DMS79 treated with DMSO at 0.1 percent for 48 hours (cell line): ENCODE results near the gene RYK.

Source experiments
- DNase-seq: peaks from one replicate; lab custom pipeline; 2025; lab: John Stamatoyannopoulos, UW

The RYK gene

DNA sequence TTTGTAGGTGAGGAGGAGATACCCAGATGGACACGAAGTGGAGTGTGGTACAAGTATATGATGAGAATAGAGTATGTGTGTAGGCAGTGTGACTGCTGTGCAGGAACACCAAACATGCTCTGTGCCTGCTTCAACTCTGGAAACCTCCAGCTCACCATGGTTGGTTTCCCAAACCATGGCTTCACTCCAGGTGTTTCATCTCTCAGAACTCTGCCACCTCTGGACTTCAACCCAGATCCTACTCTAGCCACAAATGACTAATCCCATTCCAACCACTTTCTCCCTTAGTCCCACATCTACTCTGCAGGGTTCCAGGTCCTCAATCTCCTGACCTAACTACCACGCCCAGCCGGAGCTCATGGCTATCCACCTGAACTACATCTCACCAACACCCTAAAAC lies 102.1 kb downstream of the RYK start:
- DNase-seq = no peak

DNA sequence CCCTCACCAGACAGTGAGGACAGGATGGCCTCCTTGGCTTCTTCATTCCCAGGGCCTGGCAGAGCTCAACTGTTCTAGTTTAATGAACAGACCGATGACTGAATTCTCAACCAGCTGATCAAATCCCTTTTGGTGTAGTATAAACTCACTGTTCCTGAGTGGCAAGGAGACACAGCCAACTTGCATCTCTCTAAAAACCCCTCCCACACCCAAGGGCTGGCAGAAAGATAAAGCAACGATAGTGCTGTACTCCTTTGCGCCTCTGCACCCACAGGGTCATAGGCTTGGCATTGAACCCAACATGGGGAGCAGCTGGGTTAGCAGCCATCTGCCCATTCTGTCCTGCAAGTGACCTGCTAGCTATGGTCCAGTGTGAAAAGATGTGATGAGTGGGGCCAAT lies 103.2 kb downstream of the RYK start:
- DNase-seq = no peak

DNA sequence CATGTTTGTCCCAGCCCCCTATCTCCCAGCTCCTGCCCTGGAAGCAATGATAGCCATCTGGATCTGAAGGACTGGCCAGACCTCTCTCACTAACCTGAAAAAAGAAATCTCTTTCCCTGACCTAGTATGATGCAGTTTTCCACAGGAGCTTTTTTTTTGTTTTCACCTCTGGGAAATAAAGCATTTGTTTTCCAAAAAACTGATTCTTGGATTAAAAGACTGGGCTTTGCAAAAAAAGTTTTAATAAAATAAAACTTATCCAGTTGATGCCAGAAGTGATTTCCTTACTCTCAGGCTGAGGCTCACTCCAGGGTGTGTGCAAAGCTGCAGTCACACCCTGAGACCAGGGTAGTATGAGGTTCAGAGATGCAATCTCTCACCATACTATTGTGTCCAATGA lies 104.0 kb downstream of the RYK start:
- DNase-seq = no peak

- DNase-seq = no peak
These were observed 105.5 kb downstream of the RYK start for GRCh38 chr3:134145183-134145582.

- no peak for DNase-seq
These were observed 106.0 kb downstream of the RYK start for GRCh38 chr3:134144694-134145093.

DNA sequence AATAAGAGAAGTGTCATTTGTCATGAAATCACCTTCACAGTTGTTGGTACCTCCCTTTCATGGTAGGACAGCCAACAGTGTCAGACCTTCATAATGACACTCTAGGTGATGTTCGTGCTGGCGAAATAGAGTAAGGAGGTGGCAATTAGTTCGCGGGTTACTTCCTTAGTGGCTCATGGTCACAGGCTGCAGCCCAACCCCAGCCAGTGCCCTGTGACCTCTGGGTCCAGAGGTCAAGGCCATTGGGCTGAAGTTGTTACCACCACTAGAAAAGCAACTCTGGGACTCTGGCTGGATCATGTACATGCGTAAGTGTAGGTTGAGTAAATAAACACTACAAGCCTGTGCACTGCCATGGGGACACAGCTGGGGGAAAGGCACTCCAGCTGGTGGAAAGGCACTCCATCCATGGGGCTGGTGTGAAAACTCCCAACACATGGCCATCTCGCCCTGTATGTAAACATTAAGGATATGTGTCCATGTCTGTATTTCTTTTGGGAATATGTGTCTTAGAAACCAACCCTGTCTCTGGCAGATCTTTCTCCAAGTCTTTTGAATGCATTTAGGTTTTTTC lies 106.7 kb downstream of the RYK start:
- DNase-seq = no peak

- no peak for DNase-seq
These were observed 114.1 kb downstream of the RYK start for GRCh38 chr3:134136604-134137003.

DNA sequence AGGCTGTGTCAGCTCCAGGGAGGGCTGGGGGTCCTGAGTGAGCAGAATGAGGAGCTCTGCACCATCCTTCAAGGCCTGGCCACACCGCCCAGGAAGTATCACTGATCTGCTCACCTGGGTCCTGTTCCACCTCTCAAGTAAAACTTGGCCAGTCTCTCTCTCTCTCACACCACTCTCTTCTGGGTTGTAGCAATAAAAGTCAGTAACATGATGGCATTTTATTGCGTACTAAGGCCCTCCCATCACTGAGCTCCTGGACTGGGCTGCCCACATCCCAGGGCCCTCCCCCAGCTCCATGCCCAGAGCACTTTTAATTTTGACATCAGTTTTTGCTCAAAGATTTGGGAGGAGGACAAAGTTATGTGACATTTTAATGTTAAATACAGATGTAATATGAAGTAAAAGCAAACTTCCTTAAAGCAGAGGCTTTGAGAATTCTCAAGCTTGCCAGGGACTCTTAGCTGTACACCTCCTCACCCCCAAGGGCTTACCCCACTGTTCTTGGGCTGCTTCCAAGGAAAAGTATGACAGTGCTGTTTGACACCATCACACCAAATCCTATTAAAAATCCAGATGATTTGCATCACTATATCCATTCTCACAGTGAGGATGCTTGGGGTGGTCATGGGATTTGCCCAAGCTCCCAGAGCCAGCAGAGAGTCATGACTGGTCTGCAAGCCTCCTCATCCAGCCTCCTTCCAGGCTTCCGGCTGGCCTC lies 115.8 kb downstream of the RYK start:
- DNase-seq = no peak

GRCh38 chr3:134134240-134134639 lies 116.4 kb downstream of the RYK start:
- no peak for DNase-seq

- peak; percentile 62 for DNase-seq
These were observed 117.7 kb downstream of the RYK start for GRCh38 chr3:134132961-134133360.

DNA sequence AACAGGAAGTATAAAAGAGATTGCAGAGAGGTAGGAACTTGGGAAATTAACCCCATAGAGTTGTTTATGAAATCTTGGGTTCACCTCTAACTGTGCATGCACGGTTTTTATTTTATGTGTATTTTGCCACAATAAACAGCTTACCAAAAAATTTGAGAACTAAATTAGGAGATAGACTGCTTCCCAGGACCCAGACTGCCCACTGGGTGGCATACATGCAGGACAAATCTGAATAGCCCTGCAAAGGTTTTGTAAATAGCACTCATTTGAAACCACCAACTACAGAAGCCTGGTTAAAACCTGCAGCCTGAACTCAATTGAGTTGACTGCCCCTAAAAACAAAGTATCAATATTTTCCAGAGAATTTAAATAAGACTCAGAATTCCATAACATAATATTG lies 124.5 kb downstream of the RYK start:
- no peak for DNase-seq

DNA sequence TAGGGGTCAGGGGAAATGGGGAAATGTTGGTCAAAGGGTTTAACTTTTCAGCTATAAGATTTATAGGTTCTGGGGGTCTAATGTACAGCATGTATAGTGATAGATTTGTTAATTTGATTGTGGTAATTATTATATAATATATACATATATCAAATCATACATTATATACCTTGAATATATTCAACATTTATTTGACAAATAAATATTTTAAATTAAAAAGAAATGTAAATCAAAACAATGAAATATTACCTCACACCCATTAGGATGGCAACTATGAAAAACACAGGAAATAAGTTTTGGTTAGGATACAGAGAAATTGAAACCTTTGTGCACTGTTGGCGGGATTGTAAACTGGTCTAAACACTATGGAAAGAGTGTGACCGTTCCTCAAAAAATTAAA lies 135.9 kb downstream of the RYK start:
- no peak for DNase-seq

GRCh38 chr3:134111616-134112015 lies 139.0 kb downstream of the RYK start:
- DNase-seq = no peak

- no peak for DNase-seq
These were observed 139.7 kb downstream of the RYK start for GRCh38 chr3:134110963-134111362.
